ENCODE measurements around the gene THOC6.
"Not testable (repeated sequence)": the region's sequence is repeated elsewhere in the genome, so short reads cannot be mapped to it uniquely, and the experiment has no call there.

THOC6 gene

DNA sequence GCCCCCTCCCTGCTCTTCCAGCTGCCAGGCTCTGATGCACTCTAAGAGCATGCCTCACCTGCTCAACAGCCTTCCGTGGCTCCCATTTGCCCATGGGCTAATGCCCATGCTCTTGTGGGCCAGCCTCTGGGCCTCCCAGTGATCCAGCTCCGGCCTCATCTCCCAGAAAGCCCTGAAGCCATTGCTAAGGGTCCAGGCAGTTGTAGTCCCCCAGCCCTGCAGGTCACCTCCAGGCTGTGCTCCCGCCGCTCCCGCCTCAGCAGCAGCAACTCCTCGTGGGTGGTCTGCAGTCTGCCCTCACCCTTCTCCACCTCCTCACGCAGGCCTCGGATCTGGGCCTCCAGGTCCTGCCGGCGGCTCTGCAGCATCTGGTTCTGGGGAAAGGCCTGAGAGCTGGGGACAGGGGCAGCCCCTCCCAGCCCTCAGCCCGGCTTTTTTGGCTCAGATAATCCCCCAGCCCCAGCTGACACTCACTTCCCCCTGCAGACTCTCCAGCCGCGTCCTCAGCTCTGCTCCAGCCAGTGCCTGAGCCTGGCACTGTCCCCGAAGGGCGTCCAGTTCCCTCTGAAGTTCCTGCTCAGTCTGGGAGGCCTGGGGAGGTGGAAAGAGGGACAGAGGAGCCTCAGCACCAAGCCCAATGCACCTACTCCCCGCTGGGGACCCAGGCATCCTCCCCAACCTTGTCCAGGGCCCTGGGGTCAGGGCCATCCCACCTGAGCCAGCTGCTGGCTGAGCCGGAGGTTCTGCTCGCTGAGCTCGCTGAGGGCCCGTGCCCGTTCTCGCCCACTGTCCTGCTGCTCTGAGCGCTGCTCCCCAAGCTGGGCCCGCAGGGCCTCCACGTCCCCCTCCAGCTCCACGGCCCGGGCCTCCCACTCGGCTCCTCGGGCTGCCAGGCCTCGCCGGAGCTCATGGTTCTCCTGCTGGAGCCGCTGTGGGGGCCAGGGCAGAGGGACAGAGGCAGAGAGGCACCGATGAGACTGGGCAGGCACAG, 6.7 kb downstream of the THOC6 start:
- DNase-seq (ENCODE audit: low read depth), result no peak

DNA sequence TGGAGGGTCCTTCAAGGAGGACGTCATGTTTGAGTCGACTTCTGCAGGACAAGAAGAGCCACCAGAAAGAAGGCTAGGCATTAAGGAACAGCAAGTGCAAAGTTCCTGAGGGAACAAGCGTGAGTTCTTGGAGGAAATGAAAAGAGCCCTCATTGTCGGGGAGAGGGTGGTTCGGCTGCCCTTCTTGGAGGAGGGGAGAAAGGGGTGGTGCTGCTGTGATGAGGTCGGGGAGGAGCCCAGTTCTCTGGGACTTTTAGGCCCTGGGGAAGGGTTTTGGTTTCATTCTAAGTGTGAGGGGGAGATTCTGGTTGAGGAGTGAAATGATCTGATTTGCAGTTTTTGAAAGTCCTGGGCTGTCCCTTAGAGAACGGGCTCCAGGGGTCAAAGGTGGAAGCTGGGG, 8.8 kb downstream of the THOC6 start:
- no peak for DNase-seq (ENCODE audit: low read depth)

DNA sequence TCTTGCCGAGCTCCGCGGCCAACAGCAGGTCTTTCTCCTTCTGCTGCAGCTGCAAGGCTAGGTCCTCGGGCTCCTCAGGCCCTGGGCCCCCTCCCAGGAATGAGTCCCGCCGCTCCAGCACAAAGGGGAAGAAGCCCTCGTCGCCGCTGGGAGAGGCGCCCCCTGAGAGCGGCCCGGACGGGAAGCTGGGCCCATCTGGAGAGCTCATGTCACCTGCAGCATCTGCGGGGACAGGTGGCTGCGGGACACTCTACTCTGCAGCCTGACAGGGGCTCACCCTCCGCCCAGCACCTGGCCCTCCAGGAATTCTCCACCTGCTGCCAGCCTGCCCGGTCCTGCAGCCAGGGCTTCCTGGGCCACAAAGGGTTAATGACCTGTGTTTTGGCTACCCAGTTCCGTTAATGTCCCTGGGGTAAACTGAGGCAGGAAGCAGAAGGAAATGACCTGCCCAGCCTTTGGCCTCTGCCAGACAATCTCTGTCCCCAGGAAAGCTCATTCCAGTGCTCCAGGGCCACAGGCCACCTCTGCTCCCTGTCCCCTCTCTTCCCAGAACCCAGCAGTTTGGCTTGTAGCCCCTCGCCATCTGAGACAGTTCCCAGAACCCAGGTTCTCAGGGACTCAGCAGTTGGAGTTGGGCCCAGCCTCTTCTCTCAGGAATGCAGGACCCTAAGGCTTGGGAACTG, 11.6 kb downstream of the THOC6 start:
- DNase-seq (ENCODE audit: low read depth), result no peak

GRCh38 chr16:3035972-3036725, 12.3 kb downstream of the THOC6 start:
- no peak for DNase-seq (ENCODE audit: low read depth)

DNA sequence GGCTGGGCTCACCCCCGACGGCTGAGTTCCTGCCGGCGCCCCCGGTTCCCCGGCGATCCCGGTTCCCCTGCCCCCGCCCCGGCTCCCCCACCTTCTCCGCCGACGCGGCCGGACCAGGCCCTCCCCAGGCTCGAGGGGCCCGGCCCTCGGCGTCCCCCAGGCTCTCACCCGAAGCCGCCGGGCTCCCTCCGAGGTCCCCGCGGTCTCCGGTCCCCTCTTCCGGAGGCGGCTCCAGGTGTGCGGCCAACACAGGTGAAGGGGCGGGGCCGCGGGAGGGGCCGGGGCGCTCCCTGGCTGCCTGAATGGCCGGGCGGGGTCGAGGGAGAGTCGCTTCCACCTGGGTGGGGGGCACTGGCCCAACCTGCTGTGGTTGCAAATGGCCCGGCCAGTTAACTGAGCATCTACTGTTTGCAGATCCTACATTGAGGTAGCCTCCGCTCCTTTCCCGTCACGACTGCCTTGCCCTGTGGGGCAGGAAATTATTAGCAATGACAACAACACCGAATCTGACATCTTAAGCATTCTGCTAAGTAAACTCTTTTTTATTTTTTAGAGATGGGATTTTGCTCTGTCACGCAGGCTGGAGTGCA, 13.0 kb downstream of the THOC6 start, which contains the start of gene BICDL2:
Gene BICDL2 (minus strand): TSS at position 219 of the 590 bp plus-strand sequence. CDS start 1,448 bp downstream, outside the sequence.
- DNase-seq (ENCODE audit: low read depth), result no peak

- DNase-seq (ENCODE audit: low read depth), result no peak
These were observed 14.4 kb downstream of the THOC6 start for GRCh38 chr16:3038256-3038655.

GRCh38 chr16:3038896-3039295, 15.1 kb downstream of the THOC6 start:
- no peak for DNase-seq (ENCODE audit: low read depth)

GRCh38 chr16:3042376-3042775, 18.5 kb downstream of the THOC6 start:
- no peak for DNase-seq (ENCODE audit: low read depth)

DNA sequence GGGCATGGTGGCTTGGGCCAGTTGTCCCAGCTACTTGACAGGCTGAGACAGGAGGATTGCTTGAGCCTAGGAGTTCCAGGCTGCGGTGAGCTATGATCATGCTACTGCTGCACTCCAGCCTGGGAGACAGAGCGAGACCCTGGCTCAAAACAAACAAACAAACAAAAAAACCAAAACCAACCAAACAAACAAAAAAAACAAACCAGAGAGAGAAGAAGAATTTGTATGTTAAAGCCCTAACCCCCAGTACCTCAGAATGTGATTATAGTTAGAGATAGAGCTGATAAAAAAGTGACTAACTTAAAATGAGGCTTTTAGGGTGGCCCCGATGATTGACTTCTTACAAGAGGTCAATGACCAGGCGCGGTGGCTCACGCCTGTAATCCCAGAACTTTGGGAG, 20.9 kb downstream of the THOC6 start:
- no peak for DNase-seq (ENCODE audit: low read depth)

DNA sequence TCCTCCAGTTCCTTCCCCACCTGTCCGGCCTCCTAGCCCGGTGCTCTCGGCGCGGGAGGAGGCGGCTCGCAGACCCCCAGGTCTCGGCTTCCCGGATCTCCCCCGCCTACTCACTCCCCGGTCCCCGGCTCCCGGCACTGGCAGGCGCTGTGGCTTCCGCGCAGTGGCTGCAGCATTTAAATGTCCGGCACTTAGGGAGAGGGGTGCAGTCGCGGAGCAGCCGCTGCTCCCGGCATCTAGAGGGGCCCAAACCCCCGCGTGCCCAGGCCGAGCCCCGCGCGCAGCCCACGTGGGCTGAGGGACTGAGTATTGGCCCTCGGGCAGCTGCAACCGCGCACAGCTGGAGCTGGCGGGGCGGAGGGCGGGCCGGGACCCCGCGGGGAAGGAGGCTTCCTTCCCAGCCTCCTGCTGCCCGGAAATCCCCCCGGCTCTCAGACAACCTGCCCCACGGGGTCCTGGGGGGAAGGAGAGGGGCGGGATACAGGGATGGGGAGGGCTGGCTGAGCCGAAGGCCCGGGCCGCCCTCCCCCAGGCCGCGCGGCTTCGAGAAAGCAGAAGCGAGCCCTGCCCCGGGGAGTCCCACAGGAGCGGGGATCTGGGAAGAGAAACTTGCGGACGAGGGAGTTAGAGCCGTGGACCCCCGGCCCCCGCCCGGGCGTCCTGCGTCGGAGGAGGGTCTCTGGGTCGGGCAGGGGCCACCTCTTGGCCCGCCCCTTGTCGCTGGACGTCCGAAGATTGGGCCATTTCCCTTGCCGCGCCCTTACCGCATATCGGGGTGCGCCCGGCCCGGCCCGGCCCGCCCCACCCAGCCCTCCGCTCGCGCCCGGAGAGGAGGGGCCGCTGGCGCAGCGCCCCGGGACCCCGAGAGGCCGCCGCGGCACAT, 22.2 kb downstream of the THOC6 start, which contains the start of gene MMP25:
Gene MMP25 (plus strand): TSS at position 804 of the 883 bp plus-strand sequence. CDS start 357 bp downstream, outside the sequence.
- DNase-seq (ENCODE audit: low read depth), result no peak

GRCh38 chr16:3046641-3047386, 23.0 kb downstream of the THOC6 start:
- DNase-seq (ENCODE audit: low read depth), result no peak

GRCh38 chr16:3047387-3047720, 23.5 kb downstream of the THOC6 start:
- DNase-seq (ENCODE audit: low read depth), result no peak

DNA sequence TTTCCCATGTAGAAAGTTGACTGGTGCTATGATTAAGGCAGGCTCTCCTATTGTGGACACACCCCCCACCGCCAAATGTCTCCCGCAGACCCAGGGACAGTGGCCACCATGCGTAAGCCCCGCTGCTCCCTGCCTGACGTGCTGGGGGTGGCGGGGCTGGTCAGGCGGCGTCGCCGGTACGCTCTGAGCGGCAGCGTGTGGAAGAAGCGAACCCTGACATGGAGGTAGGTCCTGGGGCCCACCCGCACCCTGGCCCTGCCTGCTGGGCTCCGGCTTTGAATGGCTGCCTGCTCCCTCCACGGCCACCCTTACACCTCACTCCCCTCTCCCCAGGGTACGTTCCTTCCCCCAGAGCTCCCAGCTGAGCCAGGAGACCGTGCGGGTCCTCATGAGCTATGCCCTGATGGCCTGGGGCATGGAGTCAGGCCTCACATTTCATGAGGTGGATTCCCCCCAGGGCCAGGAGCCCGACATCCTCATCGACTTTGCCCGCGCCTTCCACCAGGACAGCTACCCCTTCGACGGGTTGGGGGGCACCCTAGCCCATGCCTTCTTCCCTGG, 26.2 kb downstream of the THOC6 start:
- DNase-seq (ENCODE audit: low read depth), result no peak

DNA sequence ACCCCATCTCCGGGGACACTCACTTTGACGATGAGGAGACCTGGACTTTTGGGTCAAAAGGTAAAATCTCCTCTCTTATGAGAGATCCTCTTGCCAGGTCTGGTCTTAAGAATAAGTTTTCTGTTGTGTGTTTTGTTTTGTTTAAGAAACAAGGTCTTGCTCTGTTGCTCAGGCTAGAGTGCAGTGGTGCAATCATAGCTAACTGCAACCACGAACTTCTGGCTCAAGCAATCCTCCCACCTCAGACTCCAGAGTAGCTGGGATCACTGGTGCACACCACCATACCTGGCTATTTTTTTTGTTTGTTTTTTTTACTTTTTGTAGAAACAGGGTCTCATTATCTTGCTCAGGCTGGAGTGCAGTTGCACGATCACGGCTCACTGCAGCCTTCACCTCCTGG, 26.7 kb downstream of the THOC6 start:
- DNase-seq (ENCODE audit: low read depth), result no peak

- DNase-seq (ENCODE audit: low read depth), result no peak
These were observed 27.2 kb downstream of the THOC6 start for GRCh38 chr16:3051009-3051408.

GRCh38 chr16:3051494-3051893, 27.7 kb downstream of the THOC6 start:
- no peak for DNase-seq (ENCODE audit: low read depth)

- not testable (repeated sequence) for DNase-seq (ENCODE audit: low read depth)
These were observed 28.9 kb downstream of the THOC6 start for GRCh38 chr16:3052571-3053329.

DNA sequence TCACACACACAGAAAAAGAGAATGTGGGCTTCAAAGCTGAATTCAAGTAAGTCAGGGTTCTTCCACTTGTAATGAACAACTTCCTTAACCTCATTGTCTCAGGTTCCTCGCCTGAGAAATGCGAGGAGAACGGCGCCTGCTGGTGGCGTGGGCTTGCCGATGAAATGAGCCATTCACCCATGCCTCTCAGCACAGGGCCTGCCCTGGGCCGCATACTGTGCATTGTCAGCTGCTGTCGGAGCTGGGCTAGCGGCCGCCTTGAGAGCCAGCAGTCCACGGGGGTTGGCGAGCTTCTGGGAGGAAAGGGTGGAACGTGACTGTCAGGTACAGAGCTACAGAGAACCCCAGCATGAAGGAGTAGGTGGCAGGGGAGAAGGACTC, 29.5 kb downstream of the THOC6 start:
- DNase-seq (ENCODE audit: low read depth), result not testable (repeated sequence)
